Measurements from ENCODE around the gene FAM98A.
A peak's percentile ranks its signal among the peaks of the same experiment; 100 is the strongest.

The FAM98A gene

GRCh38 chr2:33599175-33599942 lies at the start of gene FAM98A:
Gene FAM98A (minus strand): TSS chr2:33599299. CDS start chr2:33599221, 78 bp downstream.
- peak; percentile 95 to 99 (median 98) for DNase-seq

- DNase-seq: no peak
Measured at GRCh38 chr2:33645861-33646260, 46.8 kb upstream of the FAM98A start.

GRCh38 chr2:33644215-33644614 lies 45.1 kb upstream of the FAM98A start:
- DNase-seq: no peak

- no peak for DNase-seq
Measured at GRCh38 chr2:33636001-33636400, 36.9 kb upstream of the FAM98A start.

- no peak for DNase-seq
Measured at GRCh38 chr2:33634261-33634910, 35.3 kb upstream of the FAM98A start.

- no peak for DNase-seq
Measured at GRCh38 chr2:33633315-33633714, 34.2 kb upstream of the FAM98A start.

- no peak for DNase-seq
Measured at GRCh38 chr2:33632831-33633230, 33.7 kb upstream of the FAM98A start.

- no peak for DNase-seq
Measured at GRCh38 chr2:33628031-33628827, 29.1 kb upstream of the FAM98A start.

GRCh38 chr2:33619028-33619427 lies 19.9 kb upstream of the FAM98A start:
- DNase-seq: no peak

- DNase-seq: no peak
Measured at GRCh38 chr2:33617989-33618388, 18.9 kb upstream of the FAM98A start.

- DNase-seq: no peak
Measured at GRCh38 chr2:33617401-33617800, 18.3 kb upstream of the FAM98A start.

GRCh38 chr2:33616873-33617272 lies 17.8 kb upstream of the FAM98A start:
- DNase-seq: no peak

GRCh38 chr2:33614190-33614589 lies 15.1 kb upstream of the FAM98A start:
- no peak for DNase-seq

GRCh38 chr2:33607905-33608304 lies 8.8 kb upstream of the FAM98A start:
- DNase-seq: no peak

- no peak for DNase-seq
Measured at GRCh38 chr2:33607251-33607721, 8.2 kb upstream of the FAM98A start.

- DNase-seq: no peak
Measured at GRCh38 chr2:33606622-33607021, 7.5 kb upstream of the FAM98A start.

- no peak for DNase-seq
Measured at GRCh38 chr2:33606100-33606499, 7.0 kb upstream of the FAM98A start.

GRCh38 chr2:33605056-33605455 lies 6.0 kb upstream of the FAM98A start:
- DNase-seq: no peak

GRCh38 chr2:33603416-33603815 lies 4.3 kb upstream of the FAM98A start:
- no peak for DNase-seq

GRCh38 chr2:33602201-33602830 lies 3.2 kb upstream of the FAM98A start:
- no peak for DNase-seq

- no peak for DNase-seq
Measured at GRCh38 chr2:33599943-33600192, 769 bp upstream of the FAM98A start.

GRCh38 chr2:33598561-33599174 lies 431 bp downstream of the FAM98A start:
- DNase-seq: peak in 3 of 6 experiments; percentile 10 to 32 (median 23)

GRCh38 chr2:33597026-33597425 lies 2.1 kb downstream of the FAM98A start:
- DNase-seq: no peak

Data from stimulated activated naive CD4-positive, alpha-beta T cell (primary cell).